ENCODE measurements around the gene NR6A1. TPM values are rescaled to one million over a fixed set of nuclear protein-coding genes. Genes with fewer than 3 reads are reported as not detected.

NR6A1 gene
- total and polyA plus RNA-seq, 5 donors from 2014 or later, result 0.05 TPM; not detected in 4

GRCh38 chr9:124810663-124811355, 39.7 kb upstream of the NR6A1 start:
- Mint-ChIP-seq H3K4me3 (no peak overlapping the region), H3K27me3 (peaks cover 4% of the 10 kb centered on the region), H3K27ac (no peak overlapping the region), H3K36me3 (no peaks in the 10 kb centered on the region), H3K4me1 (no peaks in the 10 kb centered on the region), H3K9me3 (no peaks in the 10 kb centered on the region)
- H3K36me3 ChIP-seq (ENCODE audit: control insufficient read depth, insufficient read depth, low read length), result no peaks in the 10 kb centered on the region
- no peaks in the 10 kb centered on the region for H3K27me3 ChIP-seq (ENCODE audit: control insufficient read depth, insufficient read depth, low read length)
- no peaks in the 10 kb centered on the region for H3K9me3 ChIP-seq (ENCODE audit: control insufficient read depth in 2 of 2, low read length in 2 of 2)
- H3K4me1 ChIP-seq (ENCODE audit: control insufficient read depth, insufficient read depth, low read length, poor library complexity, severe bottlenecking), result no peaks in the 10 kb centered on the region
- no peak for DNase-seq
- no peak overlapping the region for H3K27ac ChIP-seq (ENCODE audit: insufficient read depth, low read length, poor library complexity, severe bottlenecking)
- H3K4me3 ChIP-seq (ENCODE audit: low read depth, low read length), result no peak overlapping the region
- ATAC-seq (ENCODE audit: low read depth in 2 of 2), result no peak

GRCh38 chr9:124809741-124810500, 38.8 kb upstream of the NR6A1 start:
- peaks cover 9% of the 10 kb centered on the region for H3K27me3 Mint-ChIP-seq
- DNase-seq, result no peak
- H3K4me1 Mint-ChIP-seq, result no peaks in the 10 kb centered on the region
- H3K27ac Mint-ChIP-seq, result no peak overlapping the region
- H3K36me3 Mint-ChIP-seq, result no peaks in the 10 kb centered on the region
- H3K27me3 ChIP-seq (ENCODE audit: control insufficient read depth, insufficient read depth, low read length), result no peaks in the 10 kb centered on the region
- H3K36me3 ChIP-seq (ENCODE audit: control insufficient read depth, insufficient read depth, low read length), result no peaks in the 10 kb centered on the region
- no peaks in the 10 kb centered on the region for H3K9me3 ChIP-seq (ENCODE audit: control insufficient read depth in 2 of 2, low read length in 2 of 2)
- no peak overlapping the region for H3K27ac ChIP-seq (ENCODE audit: insufficient read depth, low read length, poor library complexity, severe bottlenecking)
- no peak for ATAC-seq (ENCODE audit: low read depth in 2 of 2)
- H3K4me3 Mint-ChIP-seq, result no peak overlapping the region
- H3K9me3 Mint-ChIP-seq, result no peaks in the 10 kb centered on the region
- no peaks in the 10 kb centered on the region for H3K4me1 ChIP-seq (ENCODE audit: control insufficient read depth, insufficient read depth, low read length, poor library complexity, severe bottlenecking)
- no peak overlapping the region for H3K4me3 ChIP-seq (ENCODE audit: low read depth, low read length)

GRCh38 chr9:124809211-124809610, 38.1 kb upstream of the NR6A1 start:
- Mint-ChIP-seq H3K27me3 (peaks cover 10% of the 10 kb centered on the region), H3K4me3 (no peak overlapping the region), H3K9me3 (no peaks in the 10 kb centered on the region), H3K4me1 (no peaks in the 10 kb centered on the region), H3K36me3 (no peaks in the 10 kb centered on the region), H3K27ac (no peak overlapping the region)
- Histone ChIP-seq H3K27me3 (ENCODE audit: control insufficient read depth, insufficient read depth, low read length) (no peaks in the 10 kb centered on the region), H3K27ac (ENCODE audit: insufficient read depth, low read length, poor library complexity, severe bottlenecking) (no peak overlapping the region), H3K9me3 (ENCODE audit: control insufficient read depth in 2 of 2, low read length in 2 of 2) (no peaks in the 10 kb centered on the region), H3K4me3 (ENCODE audit: low read depth, low read length) (no peak overlapping the region), H3K4me1 (ENCODE audit: control insufficient read depth, insufficient read depth, low read length, poor library complexity, severe bottlenecking) (no peaks in the 10 kb centered on the region), H3K36me3 (ENCODE audit: control insufficient read depth, insufficient read depth, low read length) (no peaks in the 10 kb centered on the region)
- ATAC-seq (ENCODE audit: low read depth in 2 of 2) (no peak), DNase-seq (no peak)

- DNase-seq, result no peak
- Mint-ChIP-seq H3K27me3 (peaks cover 10% of the 10 kb centered on the region), H3K9me3 (no peaks in the 10 kb centered on the region), H3K36me3 (no peaks in the 10 kb centered on the region), H3K4me3 (no peak overlapping the region), H3K27ac (peak overlapping the region in 1 of 3 donors; percentile 56), H3K4me1 (no peaks in the 10 kb centered on the region)
- no peaks in the 10 kb centered on the region for H3K27me3 ChIP-seq (ENCODE audit: control insufficient read depth, insufficient read depth, low read length)
- ATAC-seq (ENCODE audit: low read depth in 2 of 2), result no peak
- no peaks in the 10 kb centered on the region for H3K36me3 ChIP-seq (ENCODE audit: control insufficient read depth, insufficient read depth, low read length)
- H3K27ac ChIP-seq (ENCODE audit: insufficient read depth, low read length, poor library complexity, severe bottlenecking), result no peak overlapping the region
- H3K4me3 ChIP-seq (ENCODE audit: low read depth, low read length), result no peak overlapping the region
- no peaks in the 10 kb centered on the region for H3K4me1 ChIP-seq (ENCODE audit: control insufficient read depth, insufficient read depth, low read length, poor library complexity, severe bottlenecking)
- no peaks in the 10 kb centered on the region for H3K9me3 ChIP-seq (ENCODE audit: control insufficient read depth in 2 of 2, low read length in 2 of 2)
Measured at GRCh38 chr9:124808246-124808956, 37.3 kb upstream of the NR6A1 start.

GRCh38 chr9:124805186-124805585, 34.1 kb upstream of the NR6A1 start:
- ATAC-seq (ENCODE audit: low read depth in 2 of 2), result no peak
- no peak for DNase-seq

GRCh38 chr9:124803911-124804310, 32.8 kb upstream of the NR6A1 start:
- Mint-ChIP-seq H3K27me3 (peaks cover 22% of the 10 kb centered on the region), H3K9me3 (no peaks in the 10 kb centered on the region), H3K27ac (no peak overlapping the region), H3K4me3 (no peak overlapping the region), H3K4me1 (no peaks in the 10 kb centered on the region), H3K36me3 (no peaks in the 10 kb centered on the region)
- Histone ChIP-seq H3K36me3 (ENCODE audit: control insufficient read depth, insufficient read depth, low read length) (no peaks in the 10 kb centered on the region), H3K4me1 (ENCODE audit: control insufficient read depth, insufficient read depth, low read length, poor library complexity, severe bottlenecking) (no peaks in the 10 kb centered on the region), H3K27ac (ENCODE audit: insufficient read depth, low read length, poor library complexity, severe bottlenecking) (no peak overlapping the region), H3K4me3 (ENCODE audit: low read depth, low read length) (no peak overlapping the region), H3K9me3 (ENCODE audit: control insufficient read depth in 2 of 2, low read length in 2 of 2) (no peaks in the 10 kb centered on the region), H3K27me3 (ENCODE audit: control insufficient read depth, insufficient read depth, low read length) (no peaks in the 10 kb centered on the region)
- no peak for DNase-seq
- no peak for ATAC-seq (ENCODE audit: low read depth in 2 of 2)

More at GRCh38 chr9:124805186-124805585, 34.1 kb upstream of the NR6A1 start:
- Histone ChIP-seq H3K4me3 (ENCODE audit: low read depth, low read length) (no peak overlapping the region), H3K27ac (ENCODE audit: insufficient read depth, low read length, poor library complexity, severe bottlenecking) (no peak overlapping the region), H3K4me1 (ENCODE audit: control insufficient read depth, insufficient read depth, low read length, poor library complexity, severe bottlenecking) (no peaks in the 10 kb centered on the region), H3K36me3 (ENCODE audit: control insufficient read depth, insufficient read depth, low read length) (no peaks in the 10 kb centered on the region), H3K9me3 (ENCODE audit: control insufficient read depth in 2 of 2, low read length in 2 of 2) (no peaks in the 10 kb centered on the region), H3K27me3 (ENCODE audit: control insufficient read depth, insufficient read depth, low read length) (no peaks in the 10 kb centered on the region)
- Mint-ChIP-seq H3K27ac (no peak overlapping the region), H3K9me3 (no peaks in the 10 kb centered on the region), H3K27me3 (peaks cover 22% of the 10 kb centered on the region), H3K36me3 (no peaks in the 10 kb centered on the region), H3K4me1 (no peaks in the 10 kb centered on the region), H3K4me3 (no peak overlapping the region)

GRCh38 chr9:124802426-124802825, 31.3 kb upstream of the NR6A1 start:
- no peaks in the 10 kb centered on the region for H3K4me1 Mint-ChIP-seq
- no peaks in the 10 kb centered on the region for H3K36me3 Mint-ChIP-seq
- DNase-seq (no peak), ATAC-seq (ENCODE audit: low read depth in 2 of 2) (no peak)
- no peak overlapping the region for H3K4me3 ChIP-seq (ENCODE audit: low read depth, low read length)
- H3K4me3 Mint-ChIP-seq, result no peak overlapping the region
- H3K36me3 ChIP-seq (ENCODE audit: control insufficient read depth, insufficient read depth, low read length), result no peaks in the 10 kb centered on the region
- H3K9me3 ChIP-seq (ENCODE audit: control insufficient read depth in 2 of 2, low read length in 2 of 2), result no peaks in the 10 kb centered on the region
- H3K9me3 Mint-ChIP-seq, result no peaks in the 10 kb centered on the region
- H3K27ac Mint-ChIP-seq, result no peak overlapping the region
- H3K4me1 ChIP-seq (ENCODE audit: control insufficient read depth, insufficient read depth, low read length, poor library complexity, severe bottlenecking), result no peaks in the 10 kb centered on the region
- H3K27ac ChIP-seq (ENCODE audit: insufficient read depth, low read length, poor library complexity, severe bottlenecking), result no peak overlapping the region
- H3K27me3 ChIP-seq (ENCODE audit: control insufficient read depth, insufficient read depth, low read length), result no peaks in the 10 kb centered on the region
- H3K27me3 Mint-ChIP-seq, result peaks cover 18% of the 10 kb centered on the region
